GM23338 (cell line): ENCODE measurements around the gene SETDB2. TPM values are rescaled to one million over a fixed set of nuclear protein-coding genes. Genes with fewer than 3 reads are reported as not detected.

ENCODE experiments used
- ATAC-seq: fragments of 200-7000 bp; cut with Tn5 transposase; 3 replicates; pipeline ENCODE4 v1.9.1; 2020
- DNase-seq: peaks from one replicate; pipeline ENCODE4 v3.0.0-alpha.2; 2015; ENCODE audit warnings: low spot score
- H2AFZ ChIP-seq: fragments of 200-600 bp; sonication (generic); 2 replicates; pipeline ENCODE4 v1.8.0; 2016; ENCODE audit warnings: antibody characterized with exemption, mild to moderate bottlenecking, moderate library complexity
- H3F3A ChIP-seq: fragments of 200-600 bp; sonication (generic); replicated peaks from 2 replicates; pipeline ENCODE4 v1.8.0; 2017; ENCODE audit warnings: antibody characterized with exemption, mixed run types, low read depth
- H3K27ac ChIP-seq: fragments of 200-600 bp; sonication (generic); 2 replicates; pipeline ENCODE4 v1.6.1; 2016; ENCODE audit warnings: low read depth
- H3K27me3 ChIP-seq: fragments of 200-600 bp; sonication (generic); 2 replicates; pipeline ENCODE4 v1.8.0; 2016; ENCODE audit warnings: mild to moderate bottlenecking, mixed run types, moderate library complexity; ENCODE audit not compliant: insufficient read depth
- H3K36me3 ChIP-seq: fragments of 200-600 bp; sonication (generic); 2 replicates; pipeline ENCODE4 v1.8.0; 2016; ENCODE audit warnings: mild to moderate bottlenecking; ENCODE audit not compliant: insufficient read depth
- H3K4me1 ChIP-seq: fragments of 200-600 bp; sonication (generic); 2 replicates; pipeline ENCODE4 v1.8.0; 2016; ENCODE audit warnings: mild to moderate bottlenecking, moderate library complexity; ENCODE audit not compliant: insufficient read depth
- H3K4me2 ChIP-seq: fragments of 200-600 bp; sonication (generic); 2 replicates; pipeline ENCODE4 v1.7.1; 2017; ENCODE audit warnings: mixed run types
- H3K4me3 ChIP-seq: fragments of 200-600 bp; sonication (generic); 2 replicates; pipeline ENCODE4 v1.6.1; 2016; ENCODE audit warnings: mixed run types
- H3K79me2 ChIP-seq: fragments of 200-600 bp; sonication (generic); replicated peaks from 2 replicates; pipeline ENCODE4 v1.8.0; 2017; ENCODE audit warnings: mild to moderate bottlenecking; ENCODE audit not compliant: insufficient read depth
- H3K9me2 ChIP-seq: fragments of 200-600 bp; sonication (generic); 2 replicates; pipeline ENCODE4 v1.8.0; 2017; ENCODE audit not compliant: insufficient read depth
- H4K20me1 ChIP-seq: fragments of 200-600 bp; sonication (generic); replicated peaks from 2 replicates; pipeline ENCODE4 v1.8.0; 2017; ENCODE audit warnings: mild to moderate bottlenecking; ENCODE audit not compliant: insufficient read depth
- H3K27ac Mint-ChIP-seq: 2 replicates; pipeline ENCODE4 v1.8.0; 2020; ENCODE audit warnings: inconsistent platforms, mild to moderate bottlenecking, moderate library complexity, mixed read lengths
- H3K27me3 Mint-ChIP-seq: 3 replicates; pipeline ENCODE4 v1.8.0; 2022; ENCODE audit warnings: low read depth, mild to moderate bottlenecking, moderate library complexity, mixed read lengths, inconsistent platforms; ENCODE audit not compliant: insufficient read depth, poor library complexity
- H3K36me3 Mint-ChIP-seq: 3 replicates; pipeline ENCODE4 v1.8.0; 2021; ENCODE audit warnings: low read depth, mild to moderate bottlenecking, inconsistent platforms, moderate library complexity, mixed read lengths
- H3K4me1 Mint-ChIP-seq: 3 replicates; pipeline ENCODE4 v1.8.0; 2020; ENCODE audit warnings: mild to moderate bottlenecking, inconsistent platforms, mixed read lengths
- H3K4me3 Mint-ChIP-seq: 3 replicates; pipeline ENCODE4 v1.8.0; 2021; ENCODE audit warnings: moderate library complexity, mild to moderate bottlenecking, inconsistent platforms, mixed read lengths
- H3K9me3 Mint-ChIP-seq: 3 replicates; pipeline ENCODE4 v1.8.0; 2020; ENCODE audit warnings: moderate library complexity, mild to moderate bottlenecking, inconsistent platforms, mixed read lengths
- CREB1 ChIP-seq: fragments of 250-450 bp; sonication (Bioruptor Pico); IDR thresholded peaks from 2 replicates; pipeline ENCODE4 v1.5.0; 2020; ENCODE audit warnings: low read depth, mild to moderate bottlenecking, moderate library complexity
- CTCF ChIP-seq, 2 experiments: fragments of 200-600 bp in 1 of 2; sonication (generic) in 1 of 2; conservative IDR thresholded peaks; 2 replicates each; pipeline versions ENCODE4 v1.5.1 to v1.6.1; 2016 to 2017; ENCODE audit warnings: antibody characterized with exemption in 2 of 2, low read depth in 2 of 2, mild to moderate bottlenecking in 2 of 2, moderate library complexity in 1 of 2
- ETS1 ChIP-seq: IDR thresholded peaks from 2 replicates; pipeline ENCODE4 v1.6.1; 2016; ENCODE audit warnings: antibody characterized with exemption
- EZH2phosphoT487 ChIP-seq: fragments of 200-600 bp; sonication (generic); IDR thresholded peaks from one replicate; pipeline ENCODE4 v1.8.1; 2018; ENCODE audit warnings: antibody characterized with exemption; ENCODE audit not compliant: unreplicated experiment
- NANOG ChIP-seq: IDR thresholded peaks from 2 replicates; pipeline ENCODE4 v1.6.1; 2016; ENCODE audit warnings: antibody characterized with exemption, borderline replicate concordance
- POLR2AphosphoS5 ChIP-seq: IDR thresholded peaks from 2 replicates; pipeline ENCODE4 v1.6.1; 2016; ENCODE audit warnings: antibody characterized with exemption, low read depth
- REST ChIP-seq: IDR thresholded peaks from one replicate; pipeline ENCODE4 v1.6.1; 2018; ENCODE audit warnings: antibody characterized with exemption; ENCODE audit not compliant: unreplicated experiment
- STAT1 ChIP-seq: IDR thresholded peaks from one replicate; pipeline ENCODE4 v1.6.1; 2016; ENCODE audit warnings: antibody characterized with exemption; ENCODE audit not compliant: unreplicated experiment
- ZNF114 ChIP-seq: fragments of 250-450 bp; sonication (Bioruptor Pico); IDR thresholded peaks from 2 replicates; pipeline ENCODE4 v1.5.0; 2020; ENCODE audit warnings: mild to moderate bottlenecking, moderate library complexity
- ZNF331 ChIP-seq: fragments of 250-450 bp; sonication (Bioruptor Pico); IDR thresholded peaks from 2 replicates; pipeline ENCODE4 v1.5.0; 2020; ENCODE audit warnings: low read depth, mild to moderate bottlenecking, moderate library complexity
- polyA plus RNA-seq: library from polyadenylated mRNA; unstranded; fragments of >200 nt; fragmentation: Nextera tagmentation; extraction: Ambion mirVana; gene quantifications from 2 replicates; pipeline ENCODE4 v1.2.1, GENCODE V29; 2016
- total RNA-seq: library from RNA; depleted of rRNA; stranded (reverse); fragments of >200 nt; shearing (Covaris generic); gene quantifications from 2 replicates; pipeline ENCODE4 v1.2.3, GENCODE V29; 2014

SETDB2 gene
- total and polyA plus RNA-seq, 2 experiments from 2014 or later: 4.6 to 5.8 TPM

GRCh38 chr13:49481788-49482187 lies 37.7 kb downstream of the SETDB2 start:
- Histone ChIP-seq H3K4me2 (no peak overlapping the region), H3F3A (no peaks in the 10 kb centered on the region), H3K79me2 (no peaks in the 10 kb centered on the region), H3K27ac (no peak overlapping the region), H3K27me3 (no peaks in the 10 kb centered on the region), H4K20me1 (no peaks in the 10 kb centered on the region), H3K4me3 (no peak overlapping the region), H3K4me1 (no peaks in the 10 kb centered on the region), H3K36me3 (peaks cover 9% of the 10 kb centered on the region; the same call in 1 of the 2 replicates), H2AFZ (no peak overlapping the region), H3K9me2 (no peaks in the 10 kb centered on the region)
- Mint-ChIP-seq H3K27ac (no peak overlapping the region), H3K27me3 (no peaks in the 10 kb centered on the region), H3K4me3 (no peak overlapping the region), H3K4me1 (no peaks in the 10 kb centered on the region), H3K36me3 (no peaks in the 10 kb centered on the region), H3K9me3 (no peaks in the 10 kb centered on the region)
- ATAC-seq: no peak
- no peak for TF ChIP-seq NANOG
- TF ChIP-seq CTCF (conservative IDR thresholded peaks at IDR 0.05; ENCODE audit: low read depth in 2 of 2): no peak
- no peak for TF ChIP-seq ETS1
- no peak for TF ChIP-seq REST
- TF ChIP-seq ZNF331 (CRISPR knock-in tag): no peak
- no peak for TF ChIP-seq ZNF114 (CRISPR knock-in tag)
- TF ChIP-seq EZH2phosphoT487: no peak
- no peak for DNase-seq

- Mint-ChIP-seq H3K4me1 (no peaks in the 10 kb centered on the region), H3K27me3 (no peaks in the 10 kb centered on the region), H3K9me3 (no peaks in the 10 kb centered on the region), H3K27ac (no peak overlapping the region), H3K36me3 (no peaks in the 10 kb centered on the region), H3K4me3 (no peak overlapping the region)
- H3K27me3 ChIP-seq: no peaks in the 10 kb centered on the region
- ATAC-seq (no peak), DNase-seq (no peak)
- no peak overlapping the region for H3K4me2 ChIP-seq
- no peaks in the 10 kb centered on the region for H4K20me1 ChIP-seq
- H3K4me1 ChIP-seq: no peaks in the 10 kb centered on the region
- H3K4me3 ChIP-seq: no peak overlapping the region
- no peaks in the 10 kb centered on the region for H3K36me3 ChIP-seq
- H3F3A ChIP-seq: no peaks in the 10 kb centered on the region
- no peaks in the 10 kb centered on the region for H3K9me2 ChIP-seq
- no peak overlapping the region for H3K27ac ChIP-seq
- H2AFZ ChIP-seq: no peak overlapping the region
- no peaks in the 10 kb centered on the region for H3K79me2 ChIP-seq
- TF ChIP-seq STAT1 (no peak), ZNF331 (CRISPR knock-in tag) (no peak), POLR2AphosphoS5 (no peak), CTCF (conservative IDR thresholded peaks at IDR 0.05; ENCODE audit: low read depth in 2 of 2) (no peak), CREB1 (CRISPR knock-in tag) (no peak), ZNF114 (CRISPR knock-in tag) (no peak), EZH2phosphoT487 (no peak), ETS1 (no peak), NANOG (no peak), REST (no peak)
Measured at GRCh38 chr13:49488563-49488962, 44.5 kb downstream of the SETDB2 start.
